Measurements from ENCODE around the gene OSBPL2.

DNA sequence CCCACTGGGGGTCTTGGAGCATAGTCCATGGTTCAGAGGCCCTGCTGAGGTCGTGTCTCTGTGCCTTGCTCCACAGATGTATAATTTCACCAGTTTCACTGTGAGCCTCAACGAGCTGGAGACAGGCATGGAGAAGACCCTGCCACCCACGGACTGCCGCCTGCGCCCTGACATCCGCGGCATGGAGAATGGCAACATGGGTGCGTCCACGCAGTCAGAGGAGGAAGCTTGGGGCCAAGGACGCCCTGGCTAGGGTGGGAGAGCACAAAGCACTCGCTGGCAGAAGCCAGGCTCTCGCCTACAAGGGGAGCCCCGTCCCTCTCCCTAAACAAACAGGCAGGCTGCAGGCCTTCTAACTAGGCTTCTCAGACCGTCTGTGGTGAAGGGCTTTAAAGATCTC lies 50.8 kb downstream of the OSBPL2 start:
- TF ChIP-seq CTCF (IDR thresholded peaks at IDR 0.05) (no peak), CBFB (CRISPR knock-in tag; IDR thresholded peaks at IDR 0.05; ENCODE audit: low read depth) (no peak)

All from WTC11 (cell line).